GM23338 (cell line): ENCODE measurements around the gene PTGER4. TPM values are rescaled to one million over a fixed set of nuclear protein-coding genes. Genes with fewer than 3 reads are reported as not detected.

Source experiments
- ATAC-seq: fragments of 200-7000 bp; cut with Tn5 transposase; 3 replicates; pipeline ENCODE4 v1.9.1; 2020
- DNase-seq: peaks from one replicate; pipeline ENCODE4 v3.0.0-alpha.2; 2015; ENCODE audit warnings: low spot score
- H2AFZ ChIP-seq: fragments of 200-600 bp; sonication (generic); 2 replicates; pipeline ENCODE4 v1.8.0; 2016; ENCODE audit warnings: antibody characterized with exemption, mild to moderate bottlenecking, moderate library complexity
- H3F3A ChIP-seq: fragments of 200-600 bp; sonication (generic); replicated peaks from 2 replicates; pipeline ENCODE4 v1.8.0; 2017; ENCODE audit warnings: antibody characterized with exemption, mixed run types, low read depth
- H3K27ac ChIP-seq: fragments of 200-600 bp; sonication (generic); 2 replicates; pipeline ENCODE4 v1.6.1; 2016; ENCODE audit warnings: low read depth
- H3K27me3 ChIP-seq: fragments of 200-600 bp; sonication (generic); 2 replicates; pipeline ENCODE4 v1.8.0; 2016; ENCODE audit warnings: mild to moderate bottlenecking, mixed run types, moderate library complexity; ENCODE audit not compliant: insufficient read depth
- H3K36me3 ChIP-seq: fragments of 200-600 bp; sonication (generic); 2 replicates; pipeline ENCODE4 v1.8.0; 2016; ENCODE audit warnings: mild to moderate bottlenecking; ENCODE audit not compliant: insufficient read depth
- H3K4me1 ChIP-seq: fragments of 200-600 bp; sonication (generic); 2 replicates; pipeline ENCODE4 v1.8.0; 2016; ENCODE audit warnings: mild to moderate bottlenecking, moderate library complexity; ENCODE audit not compliant: insufficient read depth
- H3K4me2 ChIP-seq: fragments of 200-600 bp; sonication (generic); 2 replicates; pipeline ENCODE4 v1.7.1; 2017; ENCODE audit warnings: mixed run types
- H3K4me3 ChIP-seq: fragments of 200-600 bp; sonication (generic); 2 replicates; pipeline ENCODE4 v1.6.1; 2016; ENCODE audit warnings: mixed run types
- H3K79me2 ChIP-seq: fragments of 200-600 bp; sonication (generic); replicated peaks from 2 replicates; pipeline ENCODE4 v1.8.0; 2017; ENCODE audit warnings: mild to moderate bottlenecking; ENCODE audit not compliant: insufficient read depth
- H3K9me2 ChIP-seq: fragments of 200-600 bp; sonication (generic); 2 replicates; pipeline ENCODE4 v1.8.0; 2017; ENCODE audit not compliant: insufficient read depth
- H4K20me1 ChIP-seq: fragments of 200-600 bp; sonication (generic); replicated peaks from 2 replicates; pipeline ENCODE4 v1.8.0; 2017; ENCODE audit warnings: mild to moderate bottlenecking; ENCODE audit not compliant: insufficient read depth
- H3K27ac Mint-ChIP-seq: 2 replicates; pipeline ENCODE4 v1.8.0; 2020; ENCODE audit warnings: inconsistent platforms, mild to moderate bottlenecking, moderate library complexity, mixed read lengths
- H3K27me3 Mint-ChIP-seq: 3 replicates; pipeline ENCODE4 v1.8.0; 2022; ENCODE audit warnings: low read depth, mild to moderate bottlenecking, moderate library complexity, mixed read lengths, inconsistent platforms; ENCODE audit not compliant: insufficient read depth, poor library complexity
- H3K36me3 Mint-ChIP-seq: 3 replicates; pipeline ENCODE4 v1.8.0; 2021; ENCODE audit warnings: low read depth, mild to moderate bottlenecking, inconsistent platforms, moderate library complexity, mixed read lengths
- H3K4me1 Mint-ChIP-seq: 3 replicates; pipeline ENCODE4 v1.8.0; 2020; ENCODE audit warnings: mild to moderate bottlenecking, inconsistent platforms, mixed read lengths
- H3K4me3 Mint-ChIP-seq: 3 replicates; pipeline ENCODE4 v1.8.0; 2021; ENCODE audit warnings: moderate library complexity, mild to moderate bottlenecking, inconsistent platforms, mixed read lengths
- H3K9me3 Mint-ChIP-seq: 3 replicates; pipeline ENCODE4 v1.8.0; 2020; ENCODE audit warnings: moderate library complexity, mild to moderate bottlenecking, inconsistent platforms, mixed read lengths
- CREB1 ChIP-seq: fragments of 250-450 bp; sonication (Bioruptor Pico); IDR thresholded peaks from 2 replicates; pipeline ENCODE4 v1.5.0; 2020; ENCODE audit warnings: low read depth, mild to moderate bottlenecking, moderate library complexity
- EZH2 ChIP-seq: fragments of 200-600 bp; sonication (generic); IDR thresholded peaks from one replicate; pipeline ENCODE4 v1.8.0; 2017; ENCODE audit warnings: antibody characterized with exemption, mild to moderate bottlenecking, low read depth; ENCODE audit not compliant: unreplicated experiment
- EZH2phosphoT487 ChIP-seq: fragments of 200-600 bp; sonication (generic); IDR thresholded peaks from one replicate; pipeline ENCODE4 v1.8.1; 2018; ENCODE audit warnings: antibody characterized with exemption; ENCODE audit not compliant: unreplicated experiment
- NANOG ChIP-seq: IDR thresholded peaks from 2 replicates; pipeline ENCODE4 v1.6.1; 2016; ENCODE audit warnings: antibody characterized with exemption, borderline replicate concordance
- POLR2AphosphoS5 ChIP-seq: IDR thresholded peaks from 2 replicates; pipeline ENCODE4 v1.6.1; 2016; ENCODE audit warnings: antibody characterized with exemption, low read depth
- STAT1 ChIP-seq: IDR thresholded peaks from one replicate; pipeline ENCODE4 v1.6.1; 2016; ENCODE audit warnings: antibody characterized with exemption; ENCODE audit not compliant: unreplicated experiment
- ZNF114 ChIP-seq: fragments of 250-450 bp; sonication (Bioruptor Pico); IDR thresholded peaks from 2 replicates; pipeline ENCODE4 v1.5.0; 2020; ENCODE audit warnings: mild to moderate bottlenecking, moderate library complexity
- ZNF331 ChIP-seq: fragments of 250-450 bp; sonication (Bioruptor Pico); IDR thresholded peaks from 2 replicates; pipeline ENCODE4 v1.5.0; 2020; ENCODE audit warnings: low read depth, mild to moderate bottlenecking, moderate library complexity
- polyA plus RNA-seq: library from polyadenylated mRNA; unstranded; fragments of >200 nt; fragmentation: Nextera tagmentation; extraction: Ambion mirVana; gene quantifications from 2 replicates; pipeline ENCODE4 v1.2.1, GENCODE V29; 2016
- total RNA-seq: library from RNA; depleted of rRNA; stranded (reverse); fragments of >200 nt; shearing (Covaris generic); gene quantifications from 2 replicates; pipeline ENCODE4 v1.2.3, GENCODE V29; 2014
- TF ChIP-seq, protein P1 (sequence below): IDR thresholded peaks from 2 replicates; pipeline ENCODE4 v1.6.1; 2016; ENCODE audit warnings: antibody characterized with exemption
- TF ChIP-seq, protein P2 (sequence below): IDR thresholded peaks from one replicate; pipeline ENCODE4 v1.6.1; 2018; ENCODE audit warnings: antibody characterized with exemption; ENCODE audit not compliant: unreplicated experiment
- TF ChIP-seq, protein P3 (sequence below), 2 experiments: fragments of 200-600 bp in 1 of 2; sonication (generic) in 1 of 2; conservative IDR thresholded peaks; 2 replicates each; pipeline versions ENCODE4 v1.5.1 to v1.6.1; 2016 to 2017; ENCODE audit warnings: antibody characterized with exemption in 2 of 2, low read depth in 2 of 2, mild to moderate bottlenecking in 2 of 2, moderate library complexity in 1 of 2

PTGER4 gene
- total and polyA plus RNA-seq, 2 experiments from 2014 or later = 0.82 to 4.4 TPM

DNA sequence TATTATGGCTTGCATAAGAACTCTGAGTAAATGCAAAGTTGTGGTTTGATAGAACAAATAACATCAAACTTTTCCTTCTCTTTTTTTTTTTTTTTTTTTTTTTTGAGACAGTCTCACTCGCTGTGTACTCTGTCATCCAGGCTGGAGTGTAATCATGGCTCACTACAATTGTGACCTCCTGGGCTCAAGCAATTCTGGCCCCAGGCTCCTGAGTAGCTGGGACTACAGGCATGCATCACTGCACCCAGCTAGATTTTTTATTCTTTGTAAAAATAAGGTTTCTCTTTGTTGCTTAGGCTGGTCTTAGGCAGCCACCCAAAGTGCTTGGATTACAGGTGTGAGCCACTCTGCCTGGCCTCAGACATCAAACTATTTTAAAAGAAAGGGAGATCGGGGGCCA is 19.0 kb upstream of the PTGER4 start (continued):
- TF ChIP-seq EZH2 (no peak), CREB1 (CRISPR knock-in tag) (no peak), EZH2phosphoT487 (no peak), POLR2AphosphoS5 (no peak), NANOG (no peak), ZNF331 (CRISPR knock-in tag) (no peak), ZNF114 (CRISPR knock-in tag) (no peak)
- TF ChIP-seq, protein P1, sequence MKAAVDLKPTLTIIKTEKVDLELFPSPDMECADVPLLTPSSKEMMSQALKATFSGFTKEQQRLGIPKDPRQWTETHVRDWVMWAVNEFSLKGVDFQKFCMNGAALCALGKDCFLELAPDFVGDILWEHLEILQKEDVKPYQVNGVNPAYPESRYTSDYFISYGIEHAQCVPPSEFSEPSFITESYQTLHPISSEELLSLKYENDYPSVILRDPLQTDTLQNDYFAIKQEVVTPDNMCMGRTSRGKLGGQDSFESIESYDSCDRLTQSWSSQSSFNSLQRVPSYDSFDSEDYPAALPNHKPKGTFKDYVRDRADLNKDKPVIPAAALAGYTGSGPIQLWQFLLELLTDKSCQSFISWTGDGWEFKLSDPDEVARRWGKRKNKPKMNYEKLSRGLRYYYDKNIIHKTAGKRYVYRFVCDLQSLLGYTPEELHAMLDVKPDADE = no peak

DNA sequence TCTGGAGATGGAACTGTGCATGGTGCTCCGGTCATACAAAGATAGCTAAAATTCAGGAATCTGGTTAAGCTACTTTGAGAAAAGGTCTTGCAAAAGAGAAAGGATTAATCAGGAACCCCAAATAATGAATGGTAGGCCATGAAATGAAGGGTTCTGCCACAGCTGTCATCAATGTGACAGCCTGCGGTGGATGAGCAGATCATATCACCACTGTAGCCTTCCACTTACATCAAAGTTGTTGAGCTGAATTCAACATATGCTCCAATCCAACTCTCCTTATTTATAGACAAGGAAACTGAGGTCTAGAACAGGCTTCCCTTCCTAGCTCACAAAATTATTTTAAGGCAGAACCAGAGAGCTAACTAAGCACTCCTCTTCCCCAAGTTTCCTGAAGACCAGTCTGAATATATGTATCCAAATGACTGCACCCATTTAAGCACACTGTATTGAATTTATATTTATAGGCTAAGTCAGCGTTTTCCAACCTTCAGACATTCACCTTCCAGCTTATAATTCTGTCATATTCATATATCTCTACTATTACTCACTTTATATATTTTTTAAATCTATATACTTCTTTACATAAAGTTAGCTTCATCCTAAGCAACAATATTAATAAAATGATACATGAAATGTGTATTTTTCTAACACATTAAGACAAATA is 13.9 kb upstream of the PTGER4 start:
- Histone ChIP-seq H3F3A (no peaks in the 10 kb centered on the region), H3K27ac (no peak overlapping the region), H3K9me2 (no peaks in the 10 kb centered on the region), H3K27me3 (no peaks in the 10 kb centered on the region), H4K20me1 (no peaks in the 10 kb centered on the region), H3K4me1 (no peaks in the 10 kb centered on the region), H3K4me2 (no peak overlapping the region), H2AFZ (no peak overlapping the region), H3K4me3 (no peak overlapping the region), H3K36me3 (no peaks in the 10 kb centered on the region), H3K79me2 (no peaks in the 10 kb centered on the region)
- H3K36me3 Mint-ChIP-seq = no peaks in the 10 kb centered on the region
- H3K27me3 Mint-ChIP-seq = no peaks in the 10 kb centered on the region
- peaks cover 4% of the 10 kb centered on the region; the same call in 2 of the 3 replicates for H3K9me3 Mint-ChIP-seq
- no peak overlapping the region for H3K27ac Mint-ChIP-seq
- H3K4me3 Mint-ChIP-seq = no peak overlapping the region
- ATAC-seq (no peak), DNase-seq (no peak)
- H3K4me1 Mint-ChIP-seq = peaks cover 2% of the 10 kb centered on the region; the same call in 1 of the 3 replicates
- TF ChIP-seq CREB1 (CRISPR knock-in tag) (no peak), EZH2 (no peak), STAT1 (no peak), ZNF114 (CRISPR knock-in tag) (no peak), EZH2phosphoT487 (no peak), POLR2AphosphoS5 (no peak), NANOG (no peak), ZNF331 (CRISPR knock-in tag) (no peak)
- TF ChIP-seq, protein P1 = no peak
- TF ChIP-seq, protein P2, sequence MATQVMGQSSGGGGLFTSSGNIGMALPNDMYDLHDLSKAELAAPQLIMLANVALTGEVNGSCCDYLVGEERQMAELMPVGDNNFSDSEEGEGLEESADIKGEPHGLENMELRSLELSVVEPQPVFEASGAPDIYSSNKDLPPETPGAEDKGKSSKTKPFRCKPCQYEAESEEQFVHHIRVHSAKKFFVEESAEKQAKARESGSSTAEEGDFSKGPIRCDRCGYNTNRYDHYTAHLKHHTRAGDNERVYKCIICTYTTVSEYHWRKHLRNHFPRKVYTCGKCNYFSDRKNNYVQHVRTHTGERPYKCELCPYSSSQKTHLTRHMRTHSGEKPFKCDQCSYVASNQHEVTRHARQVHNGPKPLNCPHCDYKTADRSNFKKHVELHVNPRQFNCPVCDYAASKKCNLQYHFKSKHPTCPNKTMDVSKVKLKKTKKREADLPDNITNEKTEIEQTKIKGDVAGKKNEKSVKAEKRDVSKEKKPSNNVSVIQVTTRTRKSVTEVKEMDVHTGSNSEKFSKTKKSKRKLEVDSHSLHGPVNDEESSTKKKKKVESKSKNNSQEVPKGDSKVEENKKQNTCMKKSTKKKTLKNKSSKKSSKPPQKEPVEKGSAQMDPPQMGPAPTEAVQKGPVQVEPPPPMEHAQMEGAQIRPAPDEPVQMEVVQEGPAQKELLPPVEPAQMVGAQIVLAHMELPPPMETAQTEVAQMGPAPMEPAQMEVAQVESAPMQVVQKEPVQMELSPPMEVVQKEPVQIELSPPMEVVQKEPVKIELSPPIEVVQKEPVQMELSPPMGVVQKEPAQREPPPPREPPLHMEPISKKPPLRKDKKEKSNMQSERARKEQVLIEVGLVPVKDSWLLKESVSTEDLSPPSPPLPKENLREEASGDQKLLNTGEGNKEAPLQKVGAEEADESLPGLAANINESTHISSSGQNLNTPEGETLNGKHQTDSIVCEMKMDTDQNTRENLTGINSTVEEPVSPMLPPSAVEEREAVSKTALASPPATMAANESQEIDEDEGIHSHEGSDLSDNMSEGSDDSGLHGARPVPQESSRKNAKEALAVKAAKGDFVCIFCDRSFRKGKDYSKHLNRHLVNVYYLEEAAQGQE = no peak
- TF ChIP-seq, protein P3, sequence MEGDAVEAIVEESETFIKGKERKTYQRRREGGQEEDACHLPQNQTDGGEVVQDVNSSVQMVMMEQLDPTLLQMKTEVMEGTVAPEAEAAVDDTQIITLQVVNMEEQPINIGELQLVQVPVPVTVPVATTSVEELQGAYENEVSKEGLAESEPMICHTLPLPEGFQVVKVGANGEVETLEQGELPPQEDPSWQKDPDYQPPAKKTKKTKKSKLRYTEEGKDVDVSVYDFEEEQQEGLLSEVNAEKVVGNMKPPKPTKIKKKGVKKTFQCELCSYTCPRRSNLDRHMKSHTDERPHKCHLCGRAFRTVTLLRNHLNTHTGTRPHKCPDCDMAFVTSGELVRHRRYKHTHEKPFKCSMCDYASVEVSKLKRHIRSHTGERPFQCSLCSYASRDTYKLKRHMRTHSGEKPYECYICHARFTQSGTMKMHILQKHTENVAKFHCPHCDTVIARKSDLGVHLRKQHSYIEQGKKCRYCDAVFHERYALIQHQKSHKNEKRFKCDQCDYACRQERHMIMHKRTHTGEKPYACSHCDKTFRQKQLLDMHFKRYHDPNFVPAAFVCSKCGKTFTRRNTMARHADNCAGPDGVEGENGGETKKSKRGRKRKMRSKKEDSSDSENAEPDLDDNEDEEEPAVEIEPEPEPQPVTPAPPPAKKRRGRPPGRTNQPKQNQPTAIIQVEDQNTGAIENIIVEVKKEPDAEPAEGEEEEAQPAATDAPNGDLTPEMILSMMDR (conservative IDR thresholded peaks at IDR 0.05; ENCODE audit: low read depth in 2 of 2) = no peak
